GF-D8 (cell line): ENCODE data around the gene WDR54.

Experiments used
- DNase-seq: peaks from one replicate; lab custom pipeline; 2025; lab: John Stamatoyannopoulos, UW

Gene WDR54

GRCh38 chr2:74421221-74421870 is at the start of gene WDR54, which contains the start of gene C2orf81:
Gene WDR54, plus strand, starts transcription at chr2:74421730. Its CDS starts 424 bp downstream, at chr2:74422154.
Gene C2orf81, minus strand, starts transcription at chr2:74421619. Its CDS starts 59 bp downstream, at chr2:74421560.
- DNase-seq, result peak; percentile 25

- DNase-seq, result no peak
These were observed 48.9 kb upstream of the WDR54 start for GRCh38 chr2:74372674-74373073.

GRCh38 chr2:74373221-74373676 is 48.3 kb upstream of the WDR54 start:
- no peak for DNase-seq

GRCh38 chr2:74373985-74374384 is 47.5 kb upstream of the WDR54 start:
- DNase-seq, result no peak

DNA sequence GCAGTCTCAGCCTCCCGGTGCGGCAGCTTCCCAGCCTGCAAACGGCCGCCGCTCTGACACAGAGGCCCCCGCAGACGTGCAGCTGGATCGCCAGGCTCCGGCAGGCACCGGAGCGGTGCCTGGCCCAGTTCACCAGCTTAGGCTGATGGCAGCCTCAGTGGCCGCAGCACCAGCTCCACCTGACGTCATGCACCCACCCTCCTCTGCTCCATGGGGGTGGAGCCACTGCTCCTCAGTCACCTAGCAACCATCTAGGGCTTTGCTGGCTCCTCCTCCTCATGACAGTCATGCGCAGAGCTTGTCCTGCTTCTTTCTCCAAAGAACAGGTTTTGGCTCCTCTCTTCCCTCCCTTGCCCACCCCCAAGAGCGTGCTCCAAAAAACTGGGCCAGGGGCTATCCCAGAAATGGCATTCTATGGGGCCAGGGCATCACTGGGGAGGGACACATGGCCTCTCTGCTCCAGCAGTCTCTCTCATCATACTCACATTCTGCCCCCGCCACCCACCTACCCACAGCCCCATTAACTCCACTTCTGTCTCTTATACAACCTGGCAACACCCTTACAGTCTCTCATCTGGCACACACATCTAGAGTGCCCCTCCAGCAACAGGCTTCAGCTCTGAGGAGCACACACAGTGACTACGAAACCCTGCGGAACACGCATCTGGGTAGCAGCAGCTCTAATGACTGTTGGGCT is 46.9 kb upstream of the WDR54 start:
- no peak for DNase-seq

GRCh38 chr2:74375838-74376237 is 45.7 kb upstream of the WDR54 start:
- no peak for DNase-seq

DNA sequence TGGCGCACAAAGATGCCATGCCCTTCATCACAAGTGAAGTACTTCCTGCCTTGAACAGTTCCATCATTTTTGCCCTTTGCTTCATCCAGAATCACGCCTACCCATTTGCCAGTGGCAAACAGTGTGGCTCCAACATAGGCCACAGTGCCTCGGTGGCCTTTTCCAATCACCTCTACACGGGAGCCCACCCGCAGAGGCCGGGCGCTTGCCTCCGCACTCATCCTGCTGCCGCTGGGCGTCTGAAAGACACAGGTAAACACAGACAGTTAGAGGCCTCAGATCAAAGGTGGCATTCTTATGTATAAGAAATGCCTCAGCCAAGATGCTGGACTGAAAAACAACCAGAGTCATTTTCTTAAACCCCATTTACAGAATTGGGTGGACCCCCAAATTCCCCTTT is 43.5 kb upstream of the WDR54 start:
- no peak for DNase-seq

- DNase-seq, result no peak
These were observed 41.4 kb upstream of the WDR54 start, which contains the start of gene DCTN1 for GRCh38 chr2:74379851-74380789. Gene DCTN1, minus strand, starts transcription at chr2:74380311. Its CDS starts 274 bp downstream, at chr2:74380037.

- DNase-seq, result no peak
These were observed 39.8 kb upstream of the WDR54 start for GRCh38 chr2:74381751-74382150.

DNA sequence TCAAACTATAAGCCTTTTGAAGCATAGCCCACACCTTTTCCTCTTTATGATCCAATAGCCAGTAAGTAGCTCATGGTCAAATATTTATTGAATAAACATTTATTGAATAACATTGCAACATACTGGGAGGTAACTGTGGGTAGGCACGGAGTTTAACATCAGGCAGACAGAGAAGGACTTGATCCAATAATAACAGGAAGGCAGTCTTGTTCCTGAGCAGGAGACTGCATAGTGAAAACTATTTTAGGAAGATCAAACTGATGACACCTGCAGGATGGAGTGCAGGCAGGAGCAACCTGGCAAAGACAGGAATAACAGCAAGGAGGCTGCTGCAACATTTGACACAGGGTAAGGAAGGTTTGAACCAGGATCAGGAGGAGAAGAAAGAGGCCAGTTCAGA is 38.3 kb upstream of the WDR54 start:
- no peak for DNase-seq

- DNase-seq, result no peak
These were observed 37.5 kb upstream of the WDR54 start for GRCh38 chr2:74384051-74384450.

GRCh38 chr2:74385396-74385795 is 36.1 kb upstream of the WDR54 start:
- DNase-seq, result no peak

- DNase-seq, result no peak
These were observed 34.2 kb upstream of the WDR54 start for GRCh38 chr2:74387346-74387745.

DNA sequence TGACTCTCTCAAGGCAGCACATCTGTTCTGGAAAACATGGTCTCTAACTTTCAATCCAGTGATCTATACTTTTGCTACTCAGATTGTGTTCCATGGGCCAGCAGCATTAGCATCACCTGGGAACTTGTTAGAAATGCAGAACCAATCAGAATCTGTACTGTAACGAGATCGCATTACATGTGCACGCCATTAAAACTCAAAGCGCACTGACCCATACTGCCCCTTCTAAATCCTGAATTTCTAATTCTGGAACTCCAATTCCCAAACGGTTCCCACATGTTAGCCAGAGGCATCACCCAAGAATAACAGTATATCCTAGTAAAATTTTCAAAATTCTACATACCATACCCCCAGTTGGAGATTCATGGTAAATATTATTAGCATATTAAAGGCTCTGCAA is 30.9 kb upstream of the WDR54 start:
- no peak for DNase-seq

- DNase-seq, result no peak
These were observed 30.3 kb upstream of the WDR54 start for GRCh38 chr2:74391209-74391579.

- peak; percentile 61 for DNase-seq
These were observed 29.7 kb upstream of the WDR54 start for GRCh38 chr2:74391580-74392448.

DNA sequence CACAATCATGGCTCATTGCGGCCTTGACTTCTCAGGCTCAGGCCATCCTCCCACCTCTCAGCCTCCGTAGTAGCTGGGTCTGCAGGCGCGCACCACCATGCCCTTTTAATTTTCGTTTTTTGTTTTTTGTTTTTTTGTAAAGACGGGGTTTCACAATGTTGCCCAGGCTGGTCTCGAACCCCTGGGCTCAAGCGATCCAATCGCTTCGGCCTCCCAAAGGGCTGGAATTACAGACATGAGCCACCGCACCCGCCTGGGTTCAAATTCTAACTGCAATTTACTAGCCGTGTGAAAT is 29.1 kb upstream of the WDR54 start:
- no peak for DNase-seq

GRCh38 chr2:74393525-74393924 is 28.0 kb upstream of the WDR54 start:
- no peak for DNase-seq

DNA sequence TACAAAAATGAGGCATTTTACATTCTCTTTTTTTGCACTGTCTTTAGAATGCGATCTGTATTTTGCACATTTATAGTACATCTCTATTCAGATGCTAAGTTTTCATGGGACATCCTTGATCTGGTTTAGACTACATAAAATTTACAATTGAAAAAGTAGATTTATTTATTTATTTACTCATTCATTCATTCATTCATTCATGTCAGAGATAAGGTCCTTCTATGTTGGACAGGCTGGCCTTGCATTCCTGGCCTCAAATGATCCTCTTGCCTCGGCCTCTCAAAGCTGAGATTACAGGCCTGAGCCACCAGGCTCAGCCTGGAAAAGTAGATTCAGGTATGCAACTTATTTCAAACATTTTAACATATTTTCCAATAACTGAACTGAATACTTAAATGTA is 25.4 kb upstream of the WDR54 start:
- no peak for DNase-seq

DNA sequence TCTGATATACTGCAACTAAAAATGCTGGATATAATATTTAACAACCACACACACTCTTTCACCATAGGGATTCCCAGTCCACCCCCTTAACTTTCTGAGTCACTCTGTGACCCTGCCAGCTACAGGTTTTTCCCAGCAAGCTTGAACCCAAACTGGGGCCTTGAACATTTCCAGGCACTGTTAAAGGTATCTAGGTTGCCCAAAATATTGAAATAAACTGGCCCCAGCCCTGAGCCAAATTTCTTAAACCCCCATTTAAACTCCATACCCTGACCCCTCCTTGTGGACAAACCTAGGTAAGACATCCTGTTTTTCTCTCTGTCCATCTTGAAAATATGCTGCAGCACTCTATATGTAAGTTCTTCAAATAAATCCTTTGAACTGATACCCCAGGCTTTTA is 21.7 kb upstream of the WDR54 start:
- DNase-seq, result no peak

DNA sequence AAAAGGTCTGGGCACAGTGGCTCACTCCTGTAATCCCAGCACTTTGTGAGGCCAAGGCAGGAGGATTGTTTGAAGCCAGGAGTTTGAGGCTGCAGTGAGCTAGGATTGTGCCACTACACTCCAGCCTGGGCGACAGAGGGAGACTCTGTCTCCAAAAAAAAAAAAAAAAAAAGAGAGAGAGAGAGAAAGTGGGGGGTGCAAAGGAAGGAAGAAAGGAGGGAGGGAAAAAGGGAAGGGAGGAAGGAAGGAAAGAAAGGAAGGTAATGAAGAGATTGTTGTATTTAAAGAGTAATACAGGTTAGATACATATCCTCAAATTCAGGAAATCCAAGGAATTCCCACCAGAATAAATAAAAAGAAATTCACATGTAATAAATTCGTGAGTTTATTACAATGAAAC is 19.6 kb upstream of the WDR54 start:
- no peak for DNase-seq

- no peak for DNase-seq
These were observed 15.5 kb upstream of the WDR54 start for GRCh38 chr2:74406035-74406434.
